ENCODE measurements around the gene MRPL22. TPM values are rescaled to one million over a fixed set of nuclear protein-coding genes. Genes with fewer than 3 reads are reported as not detected.

MRPL22 gene
- polyA plus RNA-seq, 3 donors: 11.6 to 66.1 (median 56.7) TPM

- Histone ChIP-seq H3K79me2 (ENCODE audit: insufficient read depth, low read length) (no peaks in the 10 kb centered on the region), H3K9me3 (replicated peaks in 1 of 2; ENCODE audit: control insufficient read depth in 1 of 2, insufficient read depth in 1 of 2, low read length in 2 of 2) (no peaks in the 10 kb centered on the region), H3K4me2 (replicated peaks; ENCODE audit: extremely low read depth, low read length, poor library complexity, severe bottlenecking) (no peak overlapping the region), H4K20me1 (ENCODE audit: insufficient read depth, low read length) (no peaks in the 10 kb centered on the region), H3K27me3 (ENCODE audit: control insufficient read depth in 2 of 2, insufficient read depth in 2 of 2, low read length in 2 of 2) (no peaks in the 10 kb centered on the region), H3K9ac (ENCODE audit: insufficient read depth, low read length, poor library complexity, severe bottlenecking) (no peak overlapping the region), H3K4me1 (ENCODE audit: control insufficient read depth in 1 of 2, insufficient read depth in 2 of 2, low read length in 2 of 2) (no peaks in the 10 kb centered on the region), H3K36me3 (replicated peaks in 1 of 2; ENCODE audit: control insufficient read depth in 1 of 2, insufficient read depth in 2 of 2, low read length in 2 of 2) (peaks cover 29 to 70% of the 10 kb centered on the region in 2 donors), H3K27ac (ENCODE audit: low read depth in 1 of 2, low read length in 2 of 2) (no peak overlapping the region), H2AFZ (ENCODE audit: insufficient read depth, low read depth, low read length, poor library complexity, severe bottlenecking) (no peak overlapping the region), H3K4me3 (replicated peaks in 1 of 3; ENCODE audit: low read depth in 2 of 3, low read length in 3 of 3) (no peak overlapping the region)
- H3K4me1 Mint-ChIP-seq: peaks cover 4% of the 10 kb centered on the region
- WGBS (ENCODE audit: insufficient coverage): no CpG with 5 or more reads among the region's 3 CpGs
- intact Hi-C loops (cut with micrococcal nuclease): no loop called here
- H3K9me3 Mint-ChIP-seq: no peaks in the 10 kb centered on the region
- no peak overlapping the region for H3K4me3 Mint-ChIP-seq
- no peak for TF ChIP-seq CTCF (IDR thresholded peaks at IDR 0.05)
- peak overlapping the region in 1 of 7 donors; percentile 2 for H3K27ac Mint-ChIP-seq
- H3K27me3 Mint-ChIP-seq (ENCODE audit: low read depth in 3 of 3): no peaks in the 10 kb centered on the region
- DNase-seq: no peak
- peaks cover 47 to 59% of the 10 kb centered on the region in 2 donors for H3K36me3 Mint-ChIP-seq
These were observed 26.0 kb downstream of the MRPL22 start for GRCh38 chr5:154966874-154967273.

- Mint-ChIP-seq H3K4me1 (peaks cover 4% of the 10 kb centered on the region), H3K27ac (no peak overlapping the region), H3K27me3 (ENCODE audit: low read depth in 3 of 3) (no peaks in the 10 kb centered on the region), H3K4me3 (no peak overlapping the region), H3K36me3 (peaks cover 44 to 56% of the 10 kb centered on the region in 2 donors), H3K9me3 (no peaks in the 10 kb centered on the region)
- peak; percentile 43 for TF ChIP-seq CTCF (IDR thresholded peaks at IDR 0.05)
- WGBS (ENCODE audit: insufficient coverage): no CpG with 5 or more reads among the region's 5 CpGs
- H3K4me2 ChIP-seq (replicated peaks; ENCODE audit: extremely low read depth, low read length, poor library complexity, severe bottlenecking): no peak overlapping the region
- no peak for DNase-seq
- no peaks in the 10 kb centered on the region for H3K9me3 ChIP-seq (replicated peaks in 1 of 2; ENCODE audit: control insufficient read depth in 1 of 2, insufficient read depth in 1 of 2, low read length in 2 of 2)
- intact Hi-C loops (cut with micrococcal nuclease): no loop called here
- no peak overlapping the region for H2AFZ ChIP-seq (ENCODE audit: insufficient read depth, low read depth, low read length, poor library complexity, severe bottlenecking)
- H3K79me2 ChIP-seq (ENCODE audit: insufficient read depth, low read length): no peaks in the 10 kb centered on the region
- no peaks in the 10 kb centered on the region for H4K20me1 ChIP-seq (ENCODE audit: insufficient read depth, low read length)
- H3K27me3 ChIP-seq (ENCODE audit: control insufficient read depth in 2 of 2, insufficient read depth in 2 of 2, low read length in 2 of 2): no peaks in the 10 kb centered on the region
- no peak overlapping the region for H3K27ac ChIP-seq (ENCODE audit: low read depth in 1 of 2, low read length in 2 of 2)
- H3K36me3 ChIP-seq (replicated peaks in 1 of 2; ENCODE audit: control insufficient read depth in 1 of 2, insufficient read depth in 2 of 2, low read length in 2 of 2): peaks cover 26 to 64% of the 10 kb centered on the region in 2 donors
- no peak overlapping the region for H3K9ac ChIP-seq (ENCODE audit: insufficient read depth, low read length, poor library complexity, severe bottlenecking)
- no peaks in the 10 kb centered on the region for H3K4me1 ChIP-seq (ENCODE audit: control insufficient read depth in 1 of 2, insufficient read depth in 2 of 2, low read length in 2 of 2)
- no peak overlapping the region for H3K4me3 ChIP-seq (replicated peaks in 1 of 3; ENCODE audit: low read depth in 2 of 3, low read length in 3 of 3)
These were observed 26.6 kb downstream of the MRPL22 start for GRCh38 chr5:154967421-154968024.
